ENCODE measurements around the gene NAALADL2.

Gene NAALADL2

DNA sequence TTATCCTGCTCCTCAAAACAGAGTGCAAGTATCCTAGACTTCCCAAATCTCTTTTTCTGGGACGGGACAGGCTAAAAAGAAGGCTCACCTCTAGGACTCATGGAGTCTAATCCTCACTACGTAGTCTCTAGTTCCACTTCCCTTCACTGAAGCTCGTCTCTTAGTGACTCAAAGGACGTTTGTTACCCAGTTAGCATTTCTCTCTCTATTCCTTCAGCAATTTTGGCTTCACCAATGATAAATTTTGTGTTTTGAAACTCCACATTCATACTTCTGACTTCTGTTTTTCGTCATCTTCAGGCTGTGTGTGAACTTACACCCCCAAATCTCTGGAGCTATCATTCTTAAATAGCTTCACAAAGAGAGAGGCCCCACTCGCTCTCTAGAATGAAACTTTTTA, 627.1 kb downstream of the NAALADL2 start:
- no peak overlapping the region for H3K4me3 Mint-ChIP-seq
- H3K4me1 Mint-ChIP-seq: no peaks in the 10 kb centered on the region
- H3K36me3 Mint-ChIP-seq (ENCODE audit: low read depth): no peaks in the 10 kb centered on the region
- no peak overlapping the region for H3K27ac Mint-ChIP-seq
- TF ChIP-seq, protein P1, sequence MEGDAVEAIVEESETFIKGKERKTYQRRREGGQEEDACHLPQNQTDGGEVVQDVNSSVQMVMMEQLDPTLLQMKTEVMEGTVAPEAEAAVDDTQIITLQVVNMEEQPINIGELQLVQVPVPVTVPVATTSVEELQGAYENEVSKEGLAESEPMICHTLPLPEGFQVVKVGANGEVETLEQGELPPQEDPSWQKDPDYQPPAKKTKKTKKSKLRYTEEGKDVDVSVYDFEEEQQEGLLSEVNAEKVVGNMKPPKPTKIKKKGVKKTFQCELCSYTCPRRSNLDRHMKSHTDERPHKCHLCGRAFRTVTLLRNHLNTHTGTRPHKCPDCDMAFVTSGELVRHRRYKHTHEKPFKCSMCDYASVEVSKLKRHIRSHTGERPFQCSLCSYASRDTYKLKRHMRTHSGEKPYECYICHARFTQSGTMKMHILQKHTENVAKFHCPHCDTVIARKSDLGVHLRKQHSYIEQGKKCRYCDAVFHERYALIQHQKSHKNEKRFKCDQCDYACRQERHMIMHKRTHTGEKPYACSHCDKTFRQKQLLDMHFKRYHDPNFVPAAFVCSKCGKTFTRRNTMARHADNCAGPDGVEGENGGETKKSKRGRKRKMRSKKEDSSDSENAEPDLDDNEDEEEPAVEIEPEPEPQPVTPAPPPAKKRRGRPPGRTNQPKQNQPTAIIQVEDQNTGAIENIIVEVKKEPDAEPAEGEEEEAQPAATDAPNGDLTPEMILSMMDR (IDR thresholded peaks at IDR 0.05; ENCODE audit: unreplicated experiment in 3 of 3): no peak
- no peaks in the 10 kb centered on the region for H3K27me3 Mint-ChIP-seq (ENCODE audit: low read depth)
- H3K9me3 Mint-ChIP-seq: no peaks in the 10 kb centered on the region

DNA sequence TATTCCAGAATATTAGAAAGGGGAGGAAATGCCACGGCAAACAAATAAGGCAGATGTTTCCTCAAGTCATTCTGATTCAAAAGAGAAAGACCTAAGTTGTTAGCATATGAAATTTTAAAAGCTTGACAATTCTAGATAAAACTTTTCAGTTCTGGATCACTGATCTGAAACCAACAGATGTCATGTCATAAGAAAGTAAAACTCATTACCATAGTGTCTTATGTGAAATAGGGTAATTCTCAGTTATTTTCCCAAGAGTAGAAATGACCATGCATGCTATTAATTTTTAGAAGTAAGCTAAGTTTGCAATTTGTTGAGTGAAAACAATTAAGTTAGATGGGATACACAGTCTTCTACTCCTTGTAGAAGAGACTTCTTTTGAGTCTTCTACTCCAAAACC, 630.3 kb downstream of the NAALADL2 start:
- Mint-ChIP-seq H3K4me1 (peaks cover 8% of the 10 kb centered on the region), H3K27ac (no peak overlapping the region), H3K4me3 (no peak overlapping the region), H3K9me3 (no peaks in the 10 kb centered on the region), H3K27me3 (ENCODE audit: low read depth) (no peaks in the 10 kb centered on the region), H3K36me3 (ENCODE audit: low read depth) (no peaks in the 10 kb centered on the region)
- TF ChIP-seq, protein P1 (IDR thresholded peaks at IDR 0.05; ENCODE audit: unreplicated experiment in 3 of 3): no peak

DNA sequence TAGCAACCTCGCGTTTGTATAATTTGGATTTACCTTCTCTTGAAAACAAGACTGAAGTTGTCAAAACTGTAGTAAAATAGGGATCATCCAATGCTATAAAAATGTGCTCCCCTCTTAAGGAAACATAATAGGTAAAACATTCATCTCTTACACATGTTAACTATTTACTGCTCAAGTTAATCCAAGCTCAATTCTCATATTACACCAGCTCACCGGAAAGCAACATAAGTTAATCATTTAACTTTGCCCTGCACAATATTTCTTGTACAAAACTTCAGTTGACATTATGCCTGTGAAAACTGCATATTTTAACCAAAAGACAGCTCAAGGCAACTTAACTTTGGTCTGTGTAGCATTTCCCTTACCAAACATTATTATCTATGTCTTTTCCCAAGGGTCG, 634.2 kb downstream of the NAALADL2 start:
- peaks cover 8% of the 10 kb centered on the region for H3K4me1 Mint-ChIP-seq
- no peak overlapping the region for H3K4me3 Mint-ChIP-seq
- TF ChIP-seq, protein P1 (IDR thresholded peaks at IDR 0.05; ENCODE audit: unreplicated experiment in 3 of 3): no peak
- H3K9me3 Mint-ChIP-seq: no peaks in the 10 kb centered on the region
- no peaks in the 10 kb centered on the region for H3K36me3 Mint-ChIP-seq (ENCODE audit: low read depth)
- peak overlapping the region; percentile 36 to 64 (median 61) for H3K27ac Mint-ChIP-seq
- H3K27me3 Mint-ChIP-seq (ENCODE audit: low read depth): no peaks in the 10 kb centered on the region

DNA sequence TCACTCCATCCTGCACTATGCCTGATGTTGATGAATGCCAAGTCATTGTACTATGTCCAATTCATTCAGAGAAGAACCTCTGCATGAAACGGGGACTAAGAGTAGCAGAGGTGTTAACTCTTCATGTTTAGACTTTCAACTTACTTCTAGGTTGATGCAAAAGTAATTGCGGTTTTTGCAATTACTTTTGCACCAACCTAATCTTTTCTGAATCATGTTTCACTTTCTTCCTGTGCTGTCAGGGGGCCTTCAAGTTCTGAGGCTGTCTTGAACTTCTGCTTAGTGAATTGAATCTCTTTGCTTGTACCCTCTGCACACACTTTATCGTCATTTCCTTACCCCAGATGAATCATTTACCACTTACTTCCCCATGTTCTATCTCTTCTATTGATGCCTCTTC, 636.2 kb downstream of the NAALADL2 start:
- no peak overlapping the region for H3K27ac Mint-ChIP-seq
- no peaks in the 10 kb centered on the region for H3K36me3 Mint-ChIP-seq (ENCODE audit: low read depth)
- H3K4me3 Mint-ChIP-seq: no peak overlapping the region
- H3K4me1 Mint-ChIP-seq: peaks cover 8% of the 10 kb centered on the region
- H3K27me3 Mint-ChIP-seq (ENCODE audit: low read depth): no peaks in the 10 kb centered on the region
- TF ChIP-seq, protein P1 (IDR thresholded peaks at IDR 0.05; ENCODE audit: unreplicated experiment in 3 of 3): no peak
- no peaks in the 10 kb centered on the region for H3K9me3 Mint-ChIP-seq

GRCh38 chr3:175502155-175502554, 643.0 kb downstream of the NAALADL2 start:
- Mint-ChIP-seq H3K4me1 (no peaks in the 10 kb centered on the region), H3K27me3 (ENCODE audit: low read depth) (no peaks in the 10 kb centered on the region), H3K27ac (no peak overlapping the region), H3K4me3 (no peak overlapping the region), H3K36me3 (ENCODE audit: low read depth) (no peaks in the 10 kb centered on the region), H3K9me3 (peaks cover 5% of the 10 kb centered on the region)
- TF ChIP-seq, protein P1 (IDR thresholded peaks at IDR 0.05; ENCODE audit: unreplicated experiment in 3 of 3): no peak

GRCh38 chr3:175511219-175511785, 652.2 kb downstream of the NAALADL2 start:
- TF ChIP-seq, protein P1 (IDR thresholded peaks at IDR 0.05; ENCODE audit: unreplicated experiment in 3 of 3): no peak
- Mint-ChIP-seq H3K4me1 (peaks cover 8% of the 10 kb centered on the region), H3K27me3 (ENCODE audit: low read depth) (no peaks in the 10 kb centered on the region), H3K9me3 (peaks cover 2% of the 10 kb centered on the region), H3K27ac (no peak overlapping the region), H3K36me3 (ENCODE audit: low read depth) (peaks cover 4% of the 10 kb centered on the region), H3K4me3 (no peak overlapping the region)
